Stimulated activated CD8-positive, alpha-beta memory T cell treated with anti-CD3 and anti-CD28 coated beads, Interleukin-15, amount 100 ng/mL, for 1 hour (primary cell): ENCODE measurements around the gene VTI1A.

Experiments used
- DNase-seq: peaks from one replicate; pipeline ENCODE4 v3.0.0-alpha.2; 2020; ENCODE audit warnings: low read depth

VTI1A gene

DNA sequence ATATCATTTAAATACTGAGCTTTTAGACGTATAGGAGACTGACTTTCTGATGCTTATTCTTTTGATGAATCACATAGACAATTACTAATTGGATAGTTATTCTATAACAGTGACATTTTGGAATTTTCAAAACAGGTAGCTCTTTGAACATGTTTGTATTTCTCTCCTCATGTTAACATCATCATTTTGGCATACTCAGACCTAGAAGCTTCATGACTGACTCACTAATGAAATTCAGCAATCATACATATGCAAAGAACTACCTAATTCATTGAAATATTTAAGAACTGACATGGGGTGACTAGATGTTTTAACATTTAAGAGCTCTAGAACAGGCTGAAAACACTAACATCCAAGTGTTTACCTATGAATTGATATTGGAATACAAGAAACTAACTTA lies 192.3 kb downstream of the VTI1A start:
- no peak for DNase-seq

DNA sequence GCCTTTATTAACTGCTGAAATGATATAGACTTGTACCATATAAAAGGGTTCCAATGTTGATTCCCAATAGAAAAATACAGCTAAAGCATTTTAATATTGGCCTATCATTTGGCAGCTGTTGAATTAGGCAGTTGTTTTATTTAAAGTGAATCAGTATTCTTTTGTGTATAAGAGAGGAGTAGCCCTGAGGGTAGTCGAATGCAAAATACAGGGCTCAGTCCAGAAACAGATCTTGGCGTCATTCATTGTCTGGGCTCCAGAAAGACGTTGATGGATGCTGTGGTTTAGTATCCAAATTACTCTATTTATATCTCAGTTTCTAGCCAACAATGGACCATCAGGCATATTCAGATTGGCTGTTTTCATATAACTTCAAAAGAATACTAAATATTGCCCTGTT lies 193.6 kb downstream of the VTI1A start:
- no peak for DNase-seq

GRCh38 chr10:112643600-112644264 lies 196.7 kb downstream of the VTI1A start:
- no peak for DNase-seq

DNA sequence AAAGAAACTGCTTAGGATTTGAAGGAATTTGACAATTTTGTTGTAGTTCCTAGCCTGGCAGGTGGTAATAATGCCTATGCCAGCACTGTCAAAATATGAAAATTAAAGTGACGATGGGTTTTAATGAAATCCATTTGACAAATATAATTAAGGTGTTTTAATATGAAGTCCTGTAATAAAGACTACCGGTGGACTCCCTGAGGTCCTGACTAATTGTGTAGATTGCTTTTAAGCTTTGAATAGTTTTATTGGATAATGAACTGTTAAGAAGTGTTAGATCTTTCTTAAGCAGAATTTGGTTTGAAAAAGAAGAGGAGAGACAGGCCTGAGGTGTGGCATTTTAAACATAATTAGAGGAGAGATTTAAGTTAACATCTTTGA lies 197.2 kb downstream of the VTI1A start:
- no peak for DNase-seq

- no peak for DNase-seq
Measured at GRCh38 chr10:112649006-112649821, 202.2 kb downstream of the VTI1A start.

GRCh38 chr10:112649822-112650152 lies 202.8 kb downstream of the VTI1A start:
- DNase-seq: no peak

DNA sequence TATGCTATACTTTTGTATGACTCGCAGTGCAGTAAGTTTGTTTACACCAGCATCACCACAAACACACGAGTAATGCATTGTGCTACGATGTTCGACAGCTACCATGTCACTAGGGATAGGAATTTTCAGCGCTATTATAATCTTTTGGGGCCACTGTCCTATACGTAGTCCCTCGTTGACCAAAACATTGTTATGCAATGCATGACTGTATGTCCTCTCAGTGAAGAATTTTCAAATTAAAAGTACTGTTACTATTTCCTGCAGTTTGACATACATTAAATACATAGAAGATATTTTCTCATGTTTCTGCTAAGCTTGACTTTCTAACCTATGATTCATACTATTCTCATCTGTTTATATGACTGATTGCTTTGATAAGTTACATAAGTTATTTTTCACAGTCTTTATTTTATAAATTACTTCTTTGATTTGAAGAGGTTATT lies 203.6 kb downstream of the VTI1A start:
- no peak for DNase-seq

DNA sequence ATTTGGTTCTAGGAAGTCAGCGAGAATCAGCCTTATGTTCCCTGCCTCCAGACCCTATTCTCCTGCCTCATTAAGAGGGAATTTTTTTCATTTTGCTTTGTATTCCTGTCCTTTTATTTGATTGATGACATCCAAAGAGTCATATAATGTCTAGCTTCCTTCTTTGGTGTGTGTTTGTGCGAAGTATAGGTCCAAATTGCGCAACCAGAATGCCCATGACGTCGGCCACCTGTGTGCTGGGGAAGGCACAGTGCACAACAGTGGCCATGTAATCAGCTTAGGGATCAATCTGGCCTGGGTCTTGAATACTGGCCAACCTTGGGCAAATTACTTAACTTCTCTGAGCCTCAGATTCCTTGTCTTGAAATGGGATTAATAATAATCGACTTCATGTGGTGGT lies 206.2 kb downstream of the VTI1A start:
- DNase-seq: no peak

- DNase-seq: no peak
Measured at GRCh38 chr10:112653851-112654250, 206.8 kb downstream of the VTI1A start.

GRCh38 chr10:112654794-112655193 lies 207.8 kb downstream of the VTI1A start:
- no peak for DNase-seq

DNA sequence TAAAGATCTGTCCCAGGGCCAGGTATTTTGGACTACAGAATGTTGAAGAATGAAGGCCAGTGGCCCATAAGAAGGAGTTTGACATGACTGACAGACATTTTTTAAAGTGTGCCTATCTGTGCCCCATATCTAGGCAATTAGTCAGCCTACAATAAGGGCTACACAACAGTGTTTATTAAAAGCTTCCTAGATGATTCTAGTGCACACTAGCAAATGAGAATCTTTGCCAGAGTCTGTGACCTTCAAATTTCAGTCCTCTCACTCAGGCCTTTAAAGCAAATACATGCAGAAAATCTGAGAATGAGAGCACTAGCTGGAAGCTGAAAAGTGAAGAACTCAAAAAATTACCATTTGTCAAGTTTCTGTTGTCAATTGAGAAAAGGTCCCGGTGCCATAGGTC lies 208.7 kb downstream of the VTI1A start:
- no peak for DNase-seq

DNA sequence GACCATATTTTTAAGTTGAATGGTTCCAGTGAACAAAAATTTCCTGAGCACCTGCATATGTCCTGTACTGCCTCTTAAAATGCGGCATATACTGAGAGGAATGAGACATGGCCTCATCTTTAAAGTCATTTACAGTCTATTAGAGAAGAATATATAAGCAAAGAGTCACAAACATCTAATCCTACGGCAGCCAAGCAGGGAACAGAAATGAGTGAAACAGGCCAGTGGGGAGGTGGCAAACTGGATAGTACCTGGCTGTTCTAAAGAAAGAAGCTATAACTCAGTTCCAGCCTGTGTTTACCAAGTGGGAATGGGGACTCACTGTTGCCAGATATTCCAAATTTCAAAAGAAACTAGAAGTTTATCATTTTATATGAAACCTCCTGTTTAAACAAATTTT lies 211.4 kb downstream of the VTI1A start:
- no peak for DNase-seq

GRCh38 chr10:112658900-112659638 lies 212.1 kb downstream of the VTI1A start:
- DNase-seq: no peak

DNA sequence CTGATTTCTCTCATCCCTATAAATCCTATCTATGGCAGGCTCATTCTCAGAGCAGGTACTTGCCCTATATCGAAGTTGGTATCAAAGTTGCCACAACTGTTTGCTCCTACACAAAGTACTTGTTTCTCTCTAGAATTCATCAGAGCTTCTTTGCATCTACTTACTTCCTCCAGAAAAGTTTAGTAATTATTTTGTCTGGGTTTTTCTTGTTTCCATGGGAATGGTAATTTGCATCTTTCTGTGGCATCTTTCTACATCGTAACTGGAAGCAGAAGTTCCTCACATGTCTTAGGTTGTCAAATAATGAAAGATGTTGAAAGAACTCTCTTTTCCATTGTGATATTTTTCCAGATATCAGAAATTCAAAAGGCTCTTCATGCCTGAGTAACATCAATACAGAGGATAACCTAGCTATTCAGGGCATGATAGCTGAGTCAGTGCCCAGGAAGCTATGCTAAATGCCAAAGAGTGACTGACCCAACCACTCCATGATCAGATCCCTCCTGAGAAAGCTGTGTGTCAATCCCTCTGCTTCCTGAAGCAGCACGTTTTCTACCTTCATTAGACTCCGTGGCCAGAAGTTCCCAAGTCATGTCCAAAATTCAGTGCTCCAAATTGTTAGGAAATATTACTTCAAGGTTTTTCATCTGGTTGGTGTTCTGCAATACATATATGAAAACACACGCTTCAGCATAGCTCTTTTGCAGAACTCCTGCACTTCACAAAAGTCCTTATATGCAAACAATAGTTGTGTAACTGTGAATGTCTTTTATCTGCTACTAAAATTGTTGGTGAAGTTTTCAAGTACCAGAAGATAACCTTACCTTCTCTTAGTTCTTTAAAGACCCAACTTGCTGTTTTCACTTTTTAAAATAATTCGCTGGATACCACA lies 216.5 kb downstream of the VTI1A start:
- no peak for DNase-seq

GRCh38 chr10:112666094-112666493 lies 219.1 kb downstream of the VTI1A start:
- DNase-seq: no peak

- no peak for DNase-seq
Measured at GRCh38 chr10:112669989-112670388, 223.0 kb downstream of the VTI1A start.

GRCh38 chr10:112671743-112672142 lies 224.7 kb downstream of the VTI1A start:
- no peak for DNase-seq

DNA sequence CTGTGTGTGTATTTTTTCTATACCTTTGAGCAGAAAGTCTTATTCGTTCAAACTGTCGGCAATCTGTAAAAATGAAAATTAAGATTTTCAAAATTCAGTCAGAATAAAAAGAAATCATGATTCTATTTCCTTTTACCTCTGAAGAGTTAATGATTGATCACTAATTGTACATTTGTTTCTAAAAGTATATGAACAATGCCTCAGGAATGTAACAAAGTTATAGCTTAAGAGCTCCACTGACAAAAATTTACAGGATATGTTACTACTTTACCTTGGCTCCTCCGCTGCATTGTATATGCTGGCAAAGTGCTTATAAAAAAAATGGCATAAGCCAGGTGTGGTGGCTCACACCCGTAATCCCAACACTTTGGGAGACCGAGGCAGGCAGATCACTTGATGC lies 225.7 kb downstream of the VTI1A start:
- DNase-seq: no peak

- no peak for DNase-seq
Measured at GRCh38 chr10:112675560-112676083, 228.6 kb downstream of the VTI1A start.

GRCh38 chr10:112677689-112678088 lies 230.7 kb downstream of the VTI1A start:
- no peak for DNase-seq

- DNase-seq: no peak
Measured at GRCh38 chr10:112678581-112678980, 231.6 kb downstream of the VTI1A start.

- no peak for DNase-seq
Measured at GRCh38 chr10:112678987-112679386, 232.0 kb downstream of the VTI1A start.
